GM12891 (cell line): ENCODE results near the gene ACSBG1.

Experiments used
- PAX5 ChIP-seq: IDR thresholded peaks from 2 replicates; pipeline ENCODE4 v1.6.1; 2011; ENCODE audit warnings: low read length, moderate library complexity, mild to moderate bottlenecking; ENCODE audit not compliant: insufficient read depth, severe bottlenecking
- POLR2A ChIP-seq: IDR thresholded peaks from 2 replicates; pipeline ENCODE4 v1.6.1; 2011; ENCODE audit warnings: low read depth, low read length, control low read depth
- POLR2AphosphoS5 ChIP-seq: IDR thresholded peaks from 2 replicates; pipeline ENCODE4 v1.6.1; 2011; ENCODE audit warnings: low read depth, low read length, control low read depth
- POU2F2 ChIP-seq: IDR thresholded peaks from 2 replicates; pipeline ENCODE4 v1.6.1; 2011; ENCODE audit warnings: low read depth, mild to moderate bottlenecking, control low read depth, low read length, moderate library complexity
- SPI1 ChIP-seq: IDR thresholded peaks from 2 replicates; pipeline ENCODE4 v1.6.1; 2011; ENCODE audit warnings: low read depth, low read length, control low read depth
- TAF1 ChIP-seq: IDR thresholded peaks from 2 replicates; pipeline ENCODE4 v1.6.1; 2011; ENCODE audit warnings: low read depth, low read length, control low read depth

DNA sequence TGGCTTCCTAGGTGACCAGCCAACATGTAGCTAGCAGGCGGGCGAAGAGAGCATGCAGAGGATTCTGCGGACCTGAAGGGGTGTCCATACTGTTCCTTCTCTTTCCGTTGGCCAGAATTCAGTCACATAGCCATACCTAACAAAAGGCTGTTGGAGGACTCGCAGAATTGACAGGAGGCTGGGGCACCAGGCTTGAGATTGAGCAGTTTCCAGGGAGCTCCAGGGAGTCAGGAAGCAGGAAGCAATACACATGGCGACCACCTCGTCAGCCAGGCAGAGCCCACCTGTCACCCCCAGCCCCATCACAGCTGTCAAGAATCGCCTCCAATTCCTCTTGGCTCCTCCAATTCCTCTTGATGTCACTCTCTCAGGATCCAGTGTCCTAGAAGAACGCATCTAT is 16.8 kb upstream of the ACSBG1 start:
- TF ChIP-seq POLR2A: no peak
- no peak for TF ChIP-seq POLR2AphosphoS5
- TF ChIP-seq TAF1: no peak
- TF ChIP-seq PAX5: no peak
- TF ChIP-seq SPI1: no peak
- no peak for TF ChIP-seq POU2F2
